GM18526 (cell line): ENCODE results near the gene CHRNG.
A peak's percentile ranks its signal among the peaks of the same experiment; 100 is the strongest.

ENCODE experiments used
- POLR2A ChIP-seq: IDR thresholded peaks from 3 replicates; pipeline ENCODE4 v1.6.1; 2011; ENCODE audit not compliant: insufficient read length; ENCODE audit errors: extremely low read depth

CHRNG gene

DNA sequence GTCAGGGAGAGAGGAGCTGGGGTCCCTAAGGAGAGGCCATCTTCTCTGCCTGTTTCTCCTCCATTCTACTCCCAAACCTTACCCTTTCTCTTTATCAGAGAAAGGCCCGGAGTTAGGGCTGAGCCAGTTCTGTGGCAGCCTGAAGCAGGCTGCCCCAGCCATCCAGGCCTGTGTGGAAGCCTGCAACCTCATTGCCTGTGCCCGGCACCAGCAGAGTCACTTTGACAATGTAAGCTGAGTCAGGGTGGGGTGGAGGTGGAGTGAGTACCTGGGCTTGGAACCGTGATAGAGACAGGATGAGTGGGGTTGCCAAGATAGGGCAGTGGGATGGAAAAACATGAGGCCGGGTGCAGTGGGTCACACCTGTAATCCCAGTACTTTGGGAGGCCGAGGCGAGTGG is 5.2 kb downstream of the CHRNG start:
- TF ChIP-seq POLR2A, result no peak

DNA sequence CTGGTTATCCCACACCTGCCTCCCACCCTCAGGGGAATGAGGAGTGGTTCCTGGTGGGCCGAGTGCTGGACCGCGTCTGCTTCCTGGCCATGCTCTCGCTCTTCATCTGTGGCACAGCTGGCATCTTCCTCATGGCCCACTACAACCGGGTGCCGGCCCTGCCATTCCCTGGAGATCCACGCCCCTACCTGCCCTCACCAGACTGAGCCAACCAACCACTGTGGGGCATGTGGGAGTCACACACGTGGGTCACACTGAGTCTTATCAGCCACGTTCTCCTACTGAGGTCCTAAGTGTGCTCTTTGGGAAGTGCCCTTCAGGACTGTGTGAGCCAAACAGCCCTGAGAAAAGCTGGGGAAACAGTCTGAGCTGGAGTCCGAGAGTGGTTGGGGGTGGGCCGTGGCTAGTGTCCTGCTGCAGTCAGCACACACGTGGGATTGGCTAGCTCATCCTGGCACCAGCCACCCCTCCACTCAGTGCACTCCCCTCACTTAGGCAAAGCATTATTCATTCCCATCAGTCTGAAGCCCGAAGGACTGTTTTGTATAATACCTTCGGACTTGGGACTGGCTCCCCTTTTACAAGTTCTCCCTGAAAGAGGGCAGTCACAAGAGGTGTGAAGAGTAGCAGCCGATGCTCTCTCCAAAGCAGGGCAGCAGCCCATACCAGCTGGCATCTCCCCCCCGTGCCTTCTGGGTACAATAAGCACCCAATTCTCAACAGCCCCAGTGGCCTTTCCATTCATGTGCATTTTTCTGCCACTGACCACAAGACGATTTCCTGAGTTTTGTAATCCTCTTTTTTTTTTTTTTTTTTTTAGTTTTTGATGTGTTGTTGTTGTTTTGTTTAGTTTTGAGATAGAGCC is 6.3 kb downstream of the CHRNG start:
- no peak for TF ChIP-seq POLR2A

- TF ChIP-seq POLR2A, result no peak
Observed at GRCh38 chr2:232547991-232548390, 8.5 kb downstream of the CHRNG start.

DNA sequence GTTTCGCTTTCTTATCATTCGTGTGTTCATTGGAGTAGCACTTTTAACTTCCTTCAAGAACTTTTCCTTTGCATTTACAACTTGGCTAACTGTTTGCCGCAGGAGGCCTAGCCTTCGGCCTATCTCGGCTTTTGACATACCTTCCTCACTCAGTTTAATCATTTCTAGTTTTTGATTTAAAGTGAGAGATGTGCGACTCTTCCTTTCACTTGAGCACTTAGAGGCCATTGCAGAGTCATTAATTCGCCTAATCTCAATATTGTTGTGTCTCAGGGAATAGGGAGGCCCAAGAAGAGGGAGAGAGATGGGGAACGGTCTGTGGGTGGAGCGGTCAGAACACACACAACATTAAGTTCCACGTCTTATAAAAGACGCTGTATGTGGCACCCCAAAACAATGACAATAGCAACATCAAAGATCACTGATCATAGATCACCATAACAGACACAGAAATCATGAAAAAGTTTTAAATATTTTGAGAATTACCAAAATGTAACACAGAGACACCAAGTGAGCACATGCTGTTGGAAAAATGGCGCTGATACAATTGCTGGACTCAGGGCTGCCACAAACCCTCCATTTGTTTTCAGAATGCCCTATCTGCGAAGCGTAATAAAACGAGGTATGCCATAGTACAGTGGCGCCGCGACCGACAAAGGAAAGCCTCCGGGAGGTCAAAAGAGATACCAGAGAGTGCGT is 10.3 kb downstream of the CHRNG start:
- no peak for TF ChIP-seq POLR2A

GRCh38 chr2:232550354-232551249 is 11.1 kb downstream of the CHRNG start, which contains the start of the genes EIF4E2 and TIGD1:
Gene EIF4E2, plus strand, starts transcription at chr2:232550689. Its CDS starts 36 bp downstream, at chr2:232550725.
Gene TIGD1, minus strand, starts transcription at chr2:232550557. Its CDS starts 675 bp downstream, at chr2:232549882.
- peak; percentile 96 for TF ChIP-seq POLR2A

DNA sequence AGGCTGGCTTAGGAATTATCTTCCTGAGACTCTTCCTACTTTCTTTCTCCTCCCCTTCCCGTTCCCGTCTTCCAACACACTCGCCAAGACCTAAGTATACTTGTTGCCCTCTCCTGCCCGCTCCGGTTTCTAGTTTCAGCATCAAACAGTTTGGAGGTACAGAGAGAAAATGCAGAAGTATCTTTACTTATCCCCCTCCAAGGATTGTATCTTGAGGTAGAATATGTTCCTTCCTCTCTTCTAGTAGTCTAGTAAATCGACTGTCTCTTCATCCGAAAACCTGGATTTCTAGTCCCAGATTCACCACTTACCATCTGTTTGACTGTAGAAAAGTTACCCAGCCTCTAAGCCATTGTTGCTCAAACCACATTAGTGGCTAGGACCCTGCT is 11.8 kb downstream of the CHRNG start:
- TF ChIP-seq POLR2A, result no peak

DNA sequence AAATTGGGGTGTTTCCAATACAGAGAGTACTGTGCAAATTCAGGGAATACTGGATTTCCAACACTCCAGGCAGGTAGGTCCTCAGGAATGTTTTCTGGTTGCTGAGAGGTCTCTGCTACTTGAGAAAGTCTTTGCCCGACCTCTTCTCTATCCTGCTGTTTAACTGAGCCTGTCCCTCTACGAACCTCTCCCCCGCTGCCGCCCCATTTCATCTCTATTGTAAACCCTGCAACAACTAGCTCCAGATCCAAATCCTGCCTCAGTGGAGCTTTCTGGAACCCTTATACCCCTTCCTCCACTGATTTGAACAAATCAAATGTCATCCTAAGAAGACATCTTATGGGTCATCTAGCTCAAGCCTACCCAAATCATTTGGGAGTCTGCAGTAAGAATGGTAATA is 12.3 kb downstream of the CHRNG start:
- no peak for TF ChIP-seq POLR2A

- no peak for TF ChIP-seq POLR2A
Observed at GRCh38 chr2:232556426-232556825, 16.9 kb downstream of the CHRNG start.

DNA sequence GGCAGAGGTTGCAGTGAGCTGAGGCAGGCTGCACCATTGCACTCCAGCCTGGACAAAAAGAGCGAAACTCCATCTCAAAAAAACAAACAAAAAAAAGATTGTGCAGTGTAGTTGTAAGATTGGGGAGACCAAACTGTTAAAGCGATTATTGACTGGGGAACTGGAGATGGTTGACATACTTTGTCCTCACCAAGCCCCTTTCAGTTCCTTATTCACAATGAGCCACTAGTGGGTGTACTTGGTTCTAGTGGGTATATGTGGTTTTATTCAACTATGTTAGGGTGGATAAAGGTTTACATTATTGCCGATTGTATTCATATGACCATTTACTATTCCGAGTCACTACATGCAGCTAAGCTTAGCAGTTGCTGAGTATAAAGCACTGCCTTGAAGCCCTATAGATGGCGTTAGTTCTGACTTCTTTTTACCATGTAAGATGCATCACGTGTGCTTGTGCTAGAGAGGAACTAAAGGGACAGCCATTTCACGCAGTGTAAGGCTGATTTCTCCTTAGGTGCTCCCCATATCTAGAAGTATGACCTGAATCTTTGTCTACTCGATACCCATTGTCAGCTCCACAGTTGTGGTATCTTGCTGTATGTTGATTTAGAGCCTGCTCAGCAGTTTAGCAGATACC is 23.1 kb downstream of the CHRNG start:
- TF ChIP-seq POLR2A, result no peak

GRCh38 chr2:232563580-232563979 is 24.1 kb downstream of the CHRNG start:
- no peak for TF ChIP-seq POLR2A

- TF ChIP-seq POLR2A, result no peak
Observed at GRCh38 chr2:232567721-232568120, 28.2 kb downstream of the CHRNG start.

GRCh38 chr2:232568161-232568560 is 28.7 kb downstream of the CHRNG start:
- no peak for TF ChIP-seq POLR2A

DNA sequence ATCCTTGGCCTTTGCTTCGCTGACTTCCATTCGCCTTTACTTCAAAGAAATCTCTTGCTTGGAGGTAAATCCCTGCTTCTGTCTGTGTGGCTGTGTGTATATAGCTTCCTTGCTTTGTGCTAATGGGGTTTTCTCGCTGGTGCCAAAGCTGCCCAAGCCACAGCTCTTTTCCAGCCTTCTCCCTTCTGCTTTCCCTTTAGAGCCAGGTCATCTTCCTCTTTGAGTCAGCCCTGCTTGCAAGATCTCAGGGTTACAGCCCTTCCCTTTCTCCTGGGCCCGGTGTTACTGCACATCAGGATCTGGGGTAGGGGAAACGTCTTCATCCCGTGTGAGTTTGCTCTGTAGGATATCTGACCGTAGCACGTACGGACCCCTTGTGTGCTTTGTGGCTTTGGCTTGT is 30.0 kb downstream of the CHRNG start:
- no peak for TF ChIP-seq POLR2A

DNA sequence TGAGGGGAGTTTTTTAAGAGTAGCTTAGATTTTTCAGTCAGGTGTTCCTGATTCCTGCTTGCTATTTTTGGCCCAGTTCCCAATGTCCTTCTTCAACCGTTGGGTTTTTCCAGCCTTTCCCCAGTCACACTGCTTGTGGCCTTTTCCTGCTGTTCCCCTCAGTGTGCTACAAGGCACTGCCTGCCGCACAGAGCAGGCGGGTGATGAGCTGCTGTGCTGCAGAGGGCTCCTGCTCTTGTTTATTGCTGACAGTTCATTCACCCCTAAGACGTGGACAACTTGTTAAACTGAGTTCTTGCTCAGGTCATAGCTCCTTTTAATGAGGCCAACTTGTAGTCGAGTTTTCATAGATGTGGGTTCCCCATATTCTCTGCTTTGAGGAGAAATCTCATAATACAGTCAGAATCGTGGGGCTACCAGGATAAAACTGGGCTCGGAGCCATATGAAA is 31.6 kb downstream of the CHRNG start:
- no peak for TF ChIP-seq POLR2A

- TF ChIP-seq POLR2A, result no peak
Observed at GRCh38 chr2:232573042-232573441, 33.5 kb downstream of the CHRNG start.
